SK-N-SH (cell line): Measurements from ENCODE around the gene BRAF. TPM values are rescaled to one million over a fixed set of nuclear protein-coding genes. Genes with fewer than 3 reads are reported as not detected.

Experiments
- CTCF ChIA-PET: fragments of 300-600, 350-600 bp; formaldehyde crosslinking; extraction: SDS; loops from one replicate; lab custom pipeline; 2021; lab: Yijun Ruan, JAX
- POLR2A ChIA-PET: fragments of 350-600 bp; sonication (Branson Sonifier 250); formaldehyde crosslinking; extraction: SDS; loops from one replicate; lab custom pipeline; 2020; ENCODE audit warnings: antibody characterized with exemption, inconsistent platforms; lab: Yijun Ruan, JAX
- DNase-seq: peaks from one replicate; pipeline ENCODE4 v3.0.0; 2012
- H2AFZ ChIP-seq: fragments of 200-600 bp; sonication (generic); 2 replicates; pipeline ENCODE4 v1.8.1; 2016; ENCODE audit warnings: antibody characterized with exemption, mild to moderate bottlenecking, low read depth
- H3F3A ChIP-seq: fragments of 200-600 bp; sonication (generic); replicated peaks from 2 replicates; pipeline ENCODE3; 2016; ENCODE audit warnings: antibody characterized with exemption, mild to moderate bottlenecking; ENCODE audit not compliant: insufficient read depth
- H3K27ac ChIP-seq, 2 experiments: fragments of 200-500 bp in 1 of 2; fragments of 200-600 bp in 1 of 2; sonication (Bioruptor generic) in 1 of 2; sonication (generic), shearing (Covaris generic) in 1 of 2; 2 replicates each; pipeline versions ENCODE4 v1.5.1 to v1.6.1; 2014 to 2016; ENCODE audit warnings: low read depth in 2 of 2, inconsistent platforms in 1 of 2, low read length in 1 of 2, mild to moderate bottlenecking in 1 of 2, mixed read lengths in 1 of 2
- H3K27me3 ChIP-seq: fragments of 200-600 bp; sonication (generic), shearing (Covaris generic); 2 replicates; pipeline ENCODE4 v1.6.1; 2016; ENCODE audit warnings: mixed run types; ENCODE audit not compliant: insufficient read depth
- H3K36me3 ChIP-seq, 2 experiments: fragments of 200-500 bp in 1 of 2; fragments of 200-600 bp in 1 of 2; sonication (Bioruptor generic) in 1 of 2; sonication (generic) in 1 of 2; replicated peaks in 1 of 2; 2 replicates each; pipeline versions ENCODE3 to v1.5.1; 2014 to 2016; ENCODE audit warnings: low read length in 1 of 2, mild to moderate bottlenecking in 1 of 2; ENCODE audit not compliant: insufficient read depth in 2 of 2, control insufficient read depth in 1 of 2
- H3K4me1 ChIP-seq, 2 experiments: fragments of 200-500 bp in 1 of 2; fragments of 200-600 bp in 1 of 2; sonication (Bioruptor generic) in 1 of 2; sonication (generic), shearing (Covaris generic) in 1 of 2; 2 replicates each; pipeline versions ENCODE4 v1.5.1 to v1.6.1; 2014 to 2016; ENCODE audit warnings: low read depth in 1 of 2, low read length in 1 of 2, mixed run types in 1 of 2; ENCODE audit not compliant: insufficient read depth in 2 of 2, control insufficient read depth in 1 of 2
- H3K4me2 ChIP-seq: fragments of 200-600 bp; sonication (generic), shearing (Covaris generic); 2 replicates; pipeline ENCODE4 v1.6.1; 2017; ENCODE audit warnings: mixed run types
- H3K4me3 ChIP-seq, 2 experiments: fragments of 200-500 bp in 1 of 2; fragments of 200-600 bp in 1 of 2; sonication (Bioruptor generic) in 1 of 2; sonication (generic), shearing (Covaris generic) in 1 of 2; 2 replicates each; pipeline versions ENCODE4 v1.5.1 to v1.8.1; 2014 to 2016; ENCODE audit warnings: low read depth in 2 of 2, inconsistent platforms in 1 of 2, low read length in 1 of 2, mild to moderate bottlenecking in 1 of 2, mixed read lengths in 1 of 2, moderate library complexity in 1 of 2
- H3K79me2 ChIP-seq: fragments of 200-600 bp; sonication (generic); 2 replicates; pipeline ENCODE4 v1.8.1; 2017; ENCODE audit warnings: mild to moderate bottlenecking; ENCODE audit not compliant: insufficient read depth
- H3K9ac ChIP-seq: fragments of 200-600 bp; sonication (generic); 2 replicates; pipeline ENCODE4 v1.6.1; 2017; ENCODE audit warnings: mixed run types
- H3K9me2 ChIP-seq: fragments of 200-600 bp; sonication (generic); 2 replicates; pipeline ENCODE4 v1.6.1; 2017; ENCODE audit warnings: mixed run types
- H3K9me3 ChIP-seq: fragments of 200-600 bp; sonication (generic); 2 replicates; pipeline ENCODE4 v1.6.1; 2017; ENCODE audit warnings: mixed run types, mild to moderate bottlenecking, moderate library complexity
- H4K20me1 ChIP-seq: fragments of 200-600 bp; sonication (generic); 2 replicates; pipeline ENCODE4 v1.6.1; 2017; ENCODE audit warnings: mild to moderate bottlenecking, mixed run types; ENCODE audit not compliant: insufficient read depth
- CHD2 ChIP-seq: fragments of 150-350 bp; IDR thresholded peaks from 2 replicates; pipeline ENCODE4 v1.6.1; 2018; ENCODE audit warnings: low read length; ENCODE audit not compliant: partially characterized antibody
- ELF1 ChIP-seq: IDR thresholded peaks from 2 replicates; pipeline ENCODE4 v1.4.0; 2012
- EP300 ChIP-seq, 2 experiments: IDR thresholded peaks; 2 replicates each; pipeline versions ENCODE4 v1.4.0 to v1.6.1; 2012; ENCODE audit warnings: borderline replicate concordance in 1 of 2, low read depth in 1 of 2, low read length in 1 of 2
- EZH2phosphoT487 ChIP-seq: fragments of 200-600 bp; sonication (generic); IDR thresholded peaks from 2 replicates; pipeline ENCODE4 v1.6.1; 2017; ENCODE audit warnings: low read depth, mixed run types, mild to moderate bottlenecking, antibody characterized with exemption, moderate library complexity, borderline replicate concordance
- FOXJ3 ChIP-seq: sonication (generic); formaldehyde crosslinking; IDR thresholded peaks from 2 replicates; pipeline ENCODE4 v1.5.1; 2020; ENCODE audit warnings: mild to moderate bottlenecking, missing genetic modification reagents
- GABPA ChIP-seq: IDR thresholded peaks from 2 replicates; pipeline ENCODE4 v1.4.0; 2012; ENCODE audit warnings: low read depth, mild to moderate bottlenecking
- JUND ChIP-seq: IDR thresholded peaks from 2 replicates; pipeline ENCODE4 v1.4.0; 2012
- MAX ChIP-seq: IDR thresholded peaks from 2 replicates; pipeline ENCODE4 v1.4.0; 2012; ENCODE audit warnings: low read depth
- MEF2A ChIP-seq: IDR thresholded peaks from 2 replicates; pipeline ENCODE4 v1.4.0; 2012; ENCODE audit warnings: low read depth, borderline replicate concordance
- MXI1 ChIP-seq: IDR thresholded peaks from 2 replicates; pipeline ENCODE4 v1.6.1; 2012; ENCODE audit warnings: mild to moderate bottlenecking, low read depth, low read length, improper control_type of control experiment
- POLR2AphosphoS5 ChIP-seq: IDR thresholded peaks from 2 replicates; pipeline ENCODE4 v1.6.1; 2012; ENCODE audit warnings: low read depth, low read length
- REST ChIP-seq: IDR thresholded peaks from 2 replicates; pipeline ENCODE4 v1.6.1; 2012; ENCODE audit warnings: mild to moderate bottlenecking, low read depth, low read length, moderate library complexity
- RFX5 ChIP-seq: IDR thresholded peaks from 2 replicates; pipeline ENCODE4 v1.6.1; 2012; ENCODE audit warnings: mild to moderate bottlenecking, improper control_type of control experiment, low read length
- USF2 ChIP-seq: fragments of 150-350 bp; IDR thresholded peaks from 2 replicates; pipeline ENCODE4 v1.6.1; 2017; ENCODE audit warnings: antibody characterized with exemption, low read length, low read depth, borderline replicate concordance
- WGBS: methylation state at CpG from one replicate; pipeline ENCODE4 v1.1.6; 2017; ENCODE audit warnings: low lambda C conversion rate; 5-methylcytosine and 5-hydroxymethylcytosine counted together
- polyA plus RNA-seq, 3 experiments: library from polyadenylated mRNA; depleted of rRNA; stranded (reverse); fragments of >200 nt; gene quantifications; 2 replicates each; pipeline ENCODE4 v1.2.3, GENCODE V29; 2012

Gene BRAF
- polyA plus RNA-seq, 1 of the 3 experiments (the other 2 are of a cell fraction) = 5.2 TPM

- TF ChIP-seq REST = no peak
Measured at GRCh38 chr7:140689199-140690152, 235.3 kb downstream of the BRAF start (continued).

GRCh38 chr7:140688341-140688740, 236.4 kb downstream of the BRAF start:
- WGBS = 89% methylated on average over 6 of the region's 6 CpGs
- Histone ChIP-seq H4K20me1 (no peaks in the 10 kb centered on the region), H3K36me3 (peaks cover 5 to 11% of the 10 kb centered on the region in 2 experiments), H3K4me3 (no peak overlapping the region), H3F3A (no peaks in the 10 kb centered on the region), H2AFZ (no peak overlapping the region), H3K9ac (no peak overlapping the region), H3K27ac (no peak overlapping the region), H3K9me3 (no peaks in the 10 kb centered on the region), H3K27me3 (no peaks in the 10 kb centered on the region), H3K79me2 (no peaks in the 10 kb centered on the region), H3K4me2 (no peak overlapping the region), H3K9me2 (no peaks in the 10 kb centered on the region), H3K4me1 (no peaks in the 10 kb centered on the region)
- ChIA-PET CTCF (interaction anchor here (1.0 kb wide), 1 partner anchor 207 kb away, joined by 3 read pairs; no protein-coding TSS in a partner anchor), POLR2A (no interaction called here)
- TF ChIP-seq MAX = no peak
- TF ChIP-seq MXI1 = no peak
- no peak for TF ChIP-seq USF2
- TF ChIP-seq EZH2phosphoT487 = no peak
- TF ChIP-seq GABPA = no peak
- TF ChIP-seq EP300 (IDR thresholded peaks at IDR 0.05; ENCODE audit: borderline replicate concordance in 1 of 2, low read depth in 1 of 2, low read length in 1 of 2) = no peak
- TF ChIP-seq FOXJ3 = no peak
- no peak for TF ChIP-seq RFX5
- no peak for TF ChIP-seq ELF1
- TF ChIP-seq CHD2 = no peak
- TF ChIP-seq MEF2A = no peak
- no peak for TF ChIP-seq JUND
- no peak for TF ChIP-seq POLR2AphosphoS5
- no peak for DNase-seq
